AG09319 (cell line): ENCODE measurements around the gene GFPT2.

ENCODE experiments used
- DNase-seq: peaks from one replicate; pipeline ENCODE4 v3.0.0-alpha.2; 2010; ENCODE audit warnings: low read depth; ENCODE audit errors: extremely low read depth
- CTCF ChIP-seq: IDR thresholded peaks from 2 replicates; pipeline ENCODE4 v1.5.1; 2011; ENCODE audit warnings: low read depth, mild to moderate bottlenecking, inconsistent platforms, low read length, moderate library complexity

The GFPT2 gene

GRCh38 chr5:180345781-180346180 is 7.4 kb downstream of the GFPT2 start:
- no peak for TF ChIP-seq CTCF
- DNase-seq: no peak

- DNase-seq: no peak
These were observed 8.0 kb downstream of the GFPT2 start for GRCh38 chr5:180345186-180345585.

GRCh38 chr5:180344696-180344999 is 8.5 kb downstream of the GFPT2 start:
- no peak for TF ChIP-seq CTCF
- DNase-seq: no peak

More at GRCh38 chr5:180345186-180345585, 8.0 kb downstream of the GFPT2 start:
- no peak for TF ChIP-seq CTCF

GRCh38 chr5:180343831-180344695 is 9.1 kb downstream of the GFPT2 start:
- no peak for TF ChIP-seq CTCF
- DNase-seq: no peak

GRCh38 chr5:180343110-180343830 is 9.9 kb downstream of the GFPT2 start:
- no peak for TF ChIP-seq CTCF
- no peak for DNase-seq

GRCh38 chr5:180341595-180341994 is 11.5 kb downstream of the GFPT2 start:
- no peak for DNase-seq
- no peak for TF ChIP-seq CTCF

GRCh38 chr5:180340856-180341255 is 12.3 kb downstream of the GFPT2 start:
- TF ChIP-seq CTCF: no peak
- no peak for DNase-seq
